Esophagus squamous epithelium (tissue), 4 donors: ENCODE results near the gene REPS2.

Experiments used
- CTCF ChIP-seq, 6 experiments: fragments of 450-650 bp in 4 of 6; fragments of 200-600 bp in 2 of 6; sonication (generic) in 2 of 6; IDR thresholded peaks; one replicate each; pipeline ENCODE4 v1.5.1; 2016 to 2019; ENCODE audit warnings: antibody characterized with exemption in 6 of 6, mild to moderate bottlenecking in 4 of 6, moderate library complexity in 4 of 6
- POLR2A ChIP-seq, 4 donors: fragments of 450-650 bp; IDR thresholded peaks; one replicate each; pipeline ENCODE4 v1.6.1; 2017; ENCODE audit warnings: antibody characterized with exemption in 4 of 4, mild to moderate bottlenecking in 4 of 4, moderate library complexity in 3 of 4

- TF ChIP-seq CTCF (IDR thresholded peaks at IDR 0.05): no peak
- no peak for TF ChIP-seq POLR2A (IDR thresholded peaks at IDR 0.05)
These were observed 26.4 kb upstream of the REPS2 start for GRCh38 chrX:16920075-16920474.
